ENCODE measurements around the gene ADAMTSL3. TPM values are rescaled to one million over a fixed set of nuclear protein-coding genes. Genes with fewer than 3 reads are reported as not detected.

ADAMTSL3 gene
- total RNA-seq, 1 experiment from 2014 or later: 1.8 TPM

GRCh38 chr15:83955806-83956265 is 301.9 kb downstream of the ADAMTSL3 start:
- ChIA-PET POLR2A (no interaction called here), CTCF (interaction anchor here (1.2 kb wide), 1 partner anchor 79 kb away, joined by 5 read pairs; no protein-coding TSS in a partner anchor)
- no peak for DNase-seq (ENCODE audit: low spot score)
- peaks cover 19% of the 10 kb centered on the region for H3K9me3 Mint-ChIP-seq
- H3K27me3 Mint-ChIP-seq (ENCODE audit: low read depth): no peaks in the 10 kb centered on the region
- no peak for ATAC-seq
- H3K4me1 Mint-ChIP-seq: peaks cover 5% of the 10 kb centered on the region
- H3K27ac Mint-ChIP-seq: no peak overlapping the region
- TF ChIP-seq ZBTB21 (CRISPR knock-in tag; IDR thresholded peaks at IDR 0.05; ENCODE audit: borderline replicate concordance) (no peak), NFYB (CRISPR knock-in tag; conservative IDR thresholded peaks at IDR 0.05; ENCODE audit: low read depth) (no peak), FOXP4 (CRISPR knock-in tag; IDR thresholded peaks at IDR 0.05) (no peak), MAX (CRISPR knock-in tag; IDR thresholded peaks at IDR 0.05) (no peak), ERG (CRISPR knock-in tag; IDR thresholded peaks at IDR 0.05) (no peak), HMGXB4 (CRISPR knock-in tag; IDR thresholded peaks at IDR 0.05) (no peak), GABPB1 (CRISPR knock-in tag; IDR thresholded peaks at IDR 0.05) (no peak), TCF7 (CRISPR knock-in tag; IDR thresholded peaks at IDR 0.05; ENCODE audit: low read depth) (no peak), MXD4 (CRISPR knock-in tag; IDR thresholded peaks at IDR 0.05; ENCODE audit: borderline replicate concordance) (no peak), ATF1 (CRISPR knock-in tag; IDR thresholded peaks at IDR 0.05) (no peak), FOXJ3 (CRISPR knock-in tag; IDR thresholded peaks at IDR 0.05; ENCODE audit: borderline replicate concordance) (no peak), RORB (CRISPR knock-in tag; IDR thresholded peaks at IDR 0.05) (no peak), TEAD4 (CRISPR knock-in tag; IDR thresholded peaks at IDR 0.05) (no peak), ZNF281 (CRISPR knock-in tag; IDR thresholded peaks at IDR 0.05) (no peak), ZNF219 (CRISPR knock-in tag; IDR thresholded peaks at IDR 0.05; ENCODE audit: borderline replicate concordance) (no peak), AFF4 (CRISPR knock-in tag; IDR thresholded peaks at IDR 0.05; ENCODE audit: borderline replicate concordance) (no peak), AR (CRISPR knock-in tag; IDR thresholded peaks at IDR 0.05) (no peak), ZNF425 (CRISPR knock-in tag; conservative IDR thresholded peaks at IDR 0.05) (no peak), ELF4 (CRISPR knock-in tag; IDR thresholded peaks at IDR 0.05; ENCODE audit: low read depth) (no peak)
- no peak overlapping the region for H3K4me3 Mint-ChIP-seq
- H3K36me3 Mint-ChIP-seq: no peaks in the 10 kb centered on the region
